Hematopoietic multipotent progenitor cell treated with erythropoietin and hydrocortisone succinate and interleukin-3 and kit ligand, for 15 days (in vitro differentiated cells): ENCODE data around the gene ARID1B.

ENCODE experiments used
- DNase-seq: peaks from one replicate; pipeline ENCODE4 v3.0.0-alpha.2; 2015; ENCODE audit warnings: low spot score

ARID1B gene

GRCh38 chr6:156992020-156992804 is 215.0 kb downstream of the ARID1B start:
- no peak for DNase-seq

GRCh38 chr6:156993713-156994112 is 216.5 kb downstream of the ARID1B start:
- DNase-seq: no peak

- no peak for DNase-seq
Observed at GRCh38 chr6:156994215-156995076, 217.3 kb downstream of the ARID1B start.

GRCh38 chr6:156995502-156995901 is 218.3 kb downstream of the ARID1B start:
- DNase-seq: no peak

GRCh38 chr6:156996265-156996664 is 219.1 kb downstream of the ARID1B start:
- no peak for DNase-seq

DNA sequence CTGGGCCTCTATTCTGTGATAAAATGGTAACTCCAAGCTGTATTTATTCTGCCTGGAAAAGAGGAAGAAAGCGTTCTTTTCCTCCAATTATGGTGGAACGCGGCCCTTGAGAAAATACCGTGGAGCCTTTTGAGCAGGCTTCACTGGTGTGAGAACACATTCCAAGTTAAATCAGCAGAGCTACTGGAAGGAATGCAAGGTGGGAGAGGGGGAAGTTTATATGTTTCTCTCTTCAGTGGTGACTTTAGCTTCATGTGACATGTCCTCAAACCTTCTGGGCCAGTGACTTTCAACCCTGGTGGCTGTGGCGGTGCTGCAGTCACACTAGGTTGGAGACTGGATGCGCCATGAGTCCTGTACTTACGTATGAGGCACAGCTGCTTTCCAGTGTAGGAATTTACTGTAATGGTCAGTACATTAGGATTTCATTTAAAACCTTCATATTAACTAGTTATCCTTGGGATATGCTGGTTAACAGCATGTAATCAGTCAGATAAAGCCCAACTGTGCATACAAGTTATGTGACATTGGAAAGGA is 221.7 kb downstream of the ARID1B start:
- no peak for DNase-seq

GRCh38 chr6:156999762-157000161 is 222.6 kb downstream of the ARID1B start:
- DNase-seq: no peak

- no peak for DNase-seq
Observed at GRCh38 chr6:157001716-157002115, 224.5 kb downstream of the ARID1B start.

DNA sequence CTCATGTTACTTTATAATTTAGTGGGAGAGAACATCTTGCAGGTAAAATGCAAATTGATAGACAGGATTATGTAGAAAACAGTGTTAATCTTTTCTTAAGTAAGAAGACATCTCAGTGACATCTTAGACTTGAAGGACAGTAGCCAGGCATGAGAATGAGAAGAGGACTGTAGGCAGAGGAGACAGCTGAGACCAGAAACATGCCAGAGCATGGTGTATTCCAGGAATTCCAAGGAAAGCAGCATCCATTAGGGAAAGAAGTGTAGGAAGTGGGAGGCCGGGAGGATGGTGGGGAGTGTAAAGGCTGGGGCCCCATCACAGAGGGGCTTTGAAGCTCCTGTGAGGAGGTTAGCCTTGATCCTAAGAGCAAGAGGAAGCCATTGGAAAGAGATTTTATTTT is 225.6 kb downstream of the ARID1B start:
- DNase-seq: no peak

- DNase-seq: no peak
Observed at GRCh38 chr6:157005940-157006339, 228.8 kb downstream of the ARID1B start.

DNA sequence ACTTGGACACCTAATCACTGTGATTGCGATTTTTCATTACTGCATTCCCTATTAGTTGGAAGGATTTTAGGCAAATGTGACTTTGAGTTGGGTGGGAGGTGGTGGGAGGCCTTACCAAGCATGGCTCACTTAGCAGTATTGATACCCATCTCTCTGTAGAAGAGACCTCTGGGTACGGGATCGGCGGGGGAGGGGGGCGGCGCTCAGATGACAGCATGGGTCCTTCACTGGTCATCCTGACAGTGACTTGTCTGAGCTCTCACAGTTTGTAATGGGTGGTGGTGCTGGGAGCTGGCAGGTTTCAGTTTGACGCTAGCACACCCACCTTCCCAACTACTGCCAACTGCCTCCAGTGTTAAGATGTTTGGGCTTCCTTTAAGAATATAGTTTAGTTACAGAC is 231.4 kb downstream of the ARID1B start:
- DNase-seq: no peak

GRCh38 chr6:157012355-157012754 is 235.2 kb downstream of the ARID1B start:
- DNase-seq: no peak

DNA sequence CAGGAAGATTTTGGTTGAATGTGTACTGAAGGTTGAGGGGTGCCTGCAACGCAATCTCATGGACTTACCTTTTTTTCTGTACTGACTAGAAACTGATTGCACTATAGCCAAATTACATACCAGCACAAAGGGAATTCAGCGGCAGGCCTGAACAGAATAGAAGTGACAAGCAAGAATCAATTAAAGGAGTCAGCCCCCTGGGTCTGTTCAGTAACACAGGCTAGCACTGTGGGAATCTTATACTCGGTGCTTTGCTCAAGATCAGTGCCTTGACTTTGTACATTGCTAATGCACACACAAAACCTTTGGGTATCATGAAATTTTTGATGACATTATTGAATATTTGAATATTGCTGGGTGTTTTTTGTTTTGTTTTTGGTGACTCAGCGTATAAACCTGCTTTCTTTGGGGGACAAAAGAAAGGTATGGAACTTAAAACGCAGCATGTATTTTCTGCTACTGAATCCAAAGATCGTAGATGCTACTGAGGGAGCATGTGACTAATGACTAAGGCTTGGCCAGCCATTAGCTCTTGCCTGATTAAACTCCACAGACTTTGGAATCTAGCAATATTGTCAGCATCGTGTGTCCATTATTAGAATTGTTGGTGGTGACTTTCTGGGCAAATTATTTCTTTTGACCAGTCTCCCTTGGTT is 236.6 kb downstream of the ARID1B start:
- DNase-seq: no peak

- no peak for DNase-seq
Observed at GRCh38 chr6:157014871-157015270, 237.7 kb downstream of the ARID1B start.

DNA sequence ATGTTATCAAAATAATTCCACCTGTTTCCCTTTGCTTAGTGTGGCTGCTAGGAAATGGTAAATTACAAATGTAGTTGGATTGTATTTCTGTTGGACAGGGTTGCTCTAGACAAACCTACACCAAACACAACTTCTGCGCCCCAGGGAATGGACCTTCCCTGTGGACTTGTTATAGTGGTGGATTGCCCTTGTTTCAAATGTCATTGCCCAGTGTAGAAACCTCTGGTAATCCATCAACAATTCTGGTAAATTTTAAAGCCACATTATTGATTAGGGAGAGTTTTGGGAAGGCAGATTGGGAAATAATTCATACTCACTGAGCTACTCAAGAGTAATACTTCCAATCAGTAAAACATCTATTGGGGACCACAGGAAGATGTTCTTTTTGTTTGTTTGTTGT is 239.8 kb downstream of the ARID1B start:
- no peak for DNase-seq

GRCh38 chr6:157017861-157018260 is 240.7 kb downstream of the ARID1B start:
- no peak for DNase-seq

DNA sequence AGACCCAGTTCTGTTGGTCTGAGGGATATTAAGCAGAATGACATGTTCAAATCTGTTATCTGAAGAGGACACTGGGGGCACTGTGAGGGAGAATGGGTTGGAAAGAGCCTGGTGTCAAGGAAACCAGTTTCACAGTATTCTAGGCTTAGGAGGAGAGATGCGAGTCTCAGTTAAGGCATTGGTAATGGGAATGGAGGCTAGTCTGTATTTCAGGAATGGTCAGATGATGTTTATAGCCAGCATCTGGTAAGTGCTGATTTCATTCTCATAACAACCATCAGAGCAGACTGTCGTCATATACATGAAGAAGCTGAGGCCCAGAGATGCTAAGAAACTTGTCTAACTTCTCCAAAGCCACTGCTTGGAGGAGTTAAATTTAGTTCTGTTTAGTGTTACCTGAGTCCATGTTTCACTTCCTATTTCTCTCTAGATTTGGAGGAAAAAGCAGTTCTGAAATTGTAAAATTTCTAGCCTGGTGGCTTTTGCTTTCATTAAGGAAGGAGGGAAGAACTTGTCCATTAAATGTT is 242.0 kb downstream of the ARID1B start:
- DNase-seq: peak; percentile 38

GRCh38 chr6:157019733-157020132 is 242.6 kb downstream of the ARID1B start:
- DNase-seq: peak; percentile 28

GRCh38 chr6:157020398-157020797 is 243.2 kb downstream of the ARID1B start:
- peak; percentile 32 for DNase-seq

- peak; percentile 59 for DNase-seq
Observed at GRCh38 chr6:157020881-157021343, 243.7 kb downstream of the ARID1B start.

DNA sequence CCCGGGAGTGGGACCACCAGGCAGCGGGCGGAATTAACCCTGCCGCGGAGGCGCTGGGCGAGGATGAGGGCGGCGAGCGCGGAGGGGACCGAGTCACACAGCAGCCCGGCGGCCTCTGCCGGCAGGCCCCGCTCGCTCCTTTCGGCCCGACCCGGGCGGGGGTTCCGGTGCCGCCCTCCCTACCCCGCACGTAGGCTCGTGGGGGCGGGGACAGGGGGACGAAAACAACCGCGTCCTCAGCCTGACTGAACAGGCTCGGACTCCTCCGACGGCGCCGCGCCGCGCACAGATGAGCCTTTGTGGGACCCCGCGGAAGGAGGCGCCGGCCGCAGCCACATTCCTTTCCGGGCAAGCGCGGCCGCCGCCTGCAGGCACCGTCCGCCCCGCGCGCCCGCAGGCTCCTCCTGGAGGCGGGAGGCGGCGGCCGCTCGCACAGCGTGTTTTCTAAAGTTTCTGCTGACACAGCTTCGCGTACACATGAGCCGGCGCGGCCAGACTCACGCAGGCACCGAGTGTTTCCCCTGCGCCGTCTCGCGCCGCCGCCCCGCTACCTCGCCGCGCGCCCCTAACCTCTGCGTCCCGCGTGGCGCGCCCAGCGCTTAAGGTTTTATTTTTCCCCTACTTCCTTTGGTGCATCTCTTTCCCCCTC is 244.3 kb downstream of the ARID1B start:
- DNase-seq: peak; percentile 88
